CD14-positive monocyte (primary cell): ENCODE measurements around the gene DGKQ. TPM values are rescaled to one million over a fixed set of nuclear protein-coding genes. Genes with fewer than 3 reads are reported as not detected.
A peak's percentile ranks its signal among the peaks of the same experiment; 100 is the strongest.

ENCODE experiments used
- DNase-seq, 3 donors: peaks; one replicate each; pipeline ENCODE4 v3.0.0-alpha.2; 2011 to 2022
- H2AFZ ChIP-seq: 2 replicates; pipeline ENCODE4 v1.6.0; 2012; ENCODE audit warnings: mild to moderate bottlenecking, low read depth, low read length, inconsistent platforms; ENCODE audit not compliant: insufficient read depth, poor library complexity, severe bottlenecking
- H3K27ac ChIP-seq, 2 donors: 1 replicate in 1 of 2; 2 replicates in 1 of 2; pipeline ENCODE4 v1.5.1; 2012 to 2013; ENCODE audit warnings: low read length in 2 of 2, control low read depth in 1 of 2, inconsistent platforms in 1 of 2, low read depth in 1 of 2, mild to moderate bottlenecking in 1 of 2
- H3K27me3 ChIP-seq, 2 donors: one replicate each; pipeline versions ENCODE4 v1.6.0 to v1.6.1; 2011 to 2013; ENCODE audit warnings: low read length in 2 of 2; ENCODE audit not compliant: control insufficient read depth in 2 of 2, insufficient read depth in 2 of 2
- H3K36me3 ChIP-seq, 2 donors: replicated peaks in 1 of 2; 1 replicate in 1 of 2; 2 replicates in 1 of 2; pipeline versions ENCODE4 v1.5.1 to v1.6.1; 2012 to 2013; ENCODE audit warnings: low read length in 2 of 2, control low read depth in 1 of 2, inconsistent platforms in 1 of 2, mild to moderate bottlenecking in 1 of 2; ENCODE audit not compliant: insufficient read depth in 2 of 2, control insufficient read depth in 1 of 2
- H3K4me1 ChIP-seq, 2 donors: 1 replicate in 1 of 2; 2 replicates in 1 of 2; pipeline versions ENCODE4 v1.5.1 to v1.6.1; 2012 to 2013; ENCODE audit warnings: low read length in 2 of 2, control low read depth in 1 of 2, inconsistent platforms in 1 of 2, mild to moderate bottlenecking in 1 of 2, moderate library complexity in 1 of 2; ENCODE audit not compliant: insufficient read depth in 2 of 2, control insufficient read depth in 1 of 2
- H3K4me2 ChIP-seq: replicated peaks from 2 replicates; pipeline ENCODE3; 2012; ENCODE audit warnings: low read length, moderate library complexity, mild to moderate bottlenecking; ENCODE audit not compliant: poor library complexity, severe bottlenecking; ENCODE audit errors: extremely low read depth
- H3K4me3 ChIP-seq, 3 experiments: fragments of 200-600 bp in 1 of 3; sonication (generic) in 1 of 3; replicated peaks in 1 of 3; 1 replicate in 2 of 3; 2 replicates in 1 of 3; pipeline ENCODE4 v1.5.1; 2011 to 2013; ENCODE audit warnings: low read length in 3 of 3, mild to moderate bottlenecking in 3 of 3, control low read depth in 2 of 3, low read depth in 2 of 3, inconsistent platforms in 1 of 3, moderate library complexity in 1 of 3
- H3K79me2 ChIP-seq: 2 replicates; pipeline ENCODE4 v1.6.0; 2012; ENCODE audit warnings: mild to moderate bottlenecking, control low read depth, inconsistent platforms, low read length, moderate library complexity; ENCODE audit not compliant: insufficient read depth
- H3K9ac ChIP-seq: 2 replicates; pipeline ENCODE4 v1.6.0; 2017; ENCODE audit warnings: low read length, mild to moderate bottlenecking; ENCODE audit not compliant: insufficient read depth, poor library complexity, severe bottlenecking
- H3K9me3 ChIP-seq, 2 donors: replicated peaks in 1 of 2; 1 replicate in 1 of 2; 2 replicates in 1 of 2; pipeline versions ENCODE4 v1.5.1 to v1.6.1; 2012 to 2013; ENCODE audit warnings: low read length in 2 of 2, control low read depth in 1 of 2; ENCODE audit not compliant: control insufficient read depth in 1 of 2, insufficient read depth in 1 of 2
- H4K20me1 ChIP-seq: 2 replicates; pipeline ENCODE4 v1.6.0; 2012; ENCODE audit warnings: mild to moderate bottlenecking, low read length, control low read depth, moderate library complexity; ENCODE audit not compliant: insufficient read depth
- H3K27ac Mint-ChIP-seq, 7 donors: one replicate each; pipeline ENCODE4 v1.8.0; 2020; ENCODE audit warnings: mild to moderate bottlenecking in 7 of 7, mixed read lengths in 7 of 7, moderate library complexity in 6 of 7, inconsistent platforms in 2 of 7
- H3K27me3 Mint-ChIP-seq, 3 donors: one replicate each; pipeline ENCODE4 v1.8.0; 2021 to 2022; ENCODE audit warnings: low read depth in 3 of 3, mild to moderate bottlenecking in 3 of 3, mixed read lengths in 3 of 3, moderate library complexity in 3 of 3, inconsistent platforms in 1 of 3
- H3K36me3 Mint-ChIP-seq, 2 donors: one replicate each; pipeline ENCODE4 v1.8.0; 2020; ENCODE audit warnings: mixed read lengths in 2 of 2, inconsistent platforms in 1 of 2, mild to moderate bottlenecking in 1 of 2
- H3K4me1 Mint-ChIP-seq: one replicate; pipeline ENCODE4 v1.8.0; 2020; ENCODE audit warnings: mild to moderate bottlenecking, mixed read lengths
- H3K4me3 Mint-ChIP-seq, 2 donors: one replicate each; pipeline ENCODE4 v1.8.0; 2020; ENCODE audit warnings: mild to moderate bottlenecking in 2 of 2, mixed read lengths in 2 of 2, moderate library complexity in 1 of 2
- H3K9me3 Mint-ChIP-seq, 7 donors: one replicate each; pipeline ENCODE4 v1.8.0; 2020 to 2022; ENCODE audit warnings: mixed read lengths in 7 of 7, mild to moderate bottlenecking in 6 of 7, moderate library complexity in 6 of 7, inconsistent platforms in 2 of 7
- CTCF ChIP-seq: fragments of 200-600 bp; IDR thresholded peaks from one replicate; pipeline ENCODE4 v1.8.0; 2022; ENCODE audit warnings: antibody characterized with exemption, mild to moderate bottlenecking
- WGBS: methylation state at CpG from one replicate; pipeline ENCODE4 v1.1.5; 2013; ENCODE audit warnings: missing lambda C conversion rate; ENCODE audit not compliant: insufficient coverage; 5-methylcytosine and 5-hydroxymethylcytosine counted together
- intact Hi-C, 2 donors: fragments of 100-400 bp; cut with micrococcal nuclease; formaldehyde crosslinking; loops; one replicate each; pipeline versions ENCODE4 v1.15.0 to v1.15.1; 2023
- polyA plus RNA-seq, 3 donors: library from polyadenylated mRNA; depleted of rRNA in 1 of 3; unstranded in 2 of 3; stranded (reverse) in 1 of 3; fragments of 300-500 nt in 2 of 3; fragments of >200 nt in 1 of 3; fragmentation: Illumina TruSeq in 2 of 3; gene quantifications; 1 replicate in 2 of 3; 2 replicates in 1 of 3; pipeline ENCODE4 v1.2.3, GENCODE V29; 2012 to 2021

Gene DGKQ
- polyA plus RNA-seq, 3 donors, result 0.58 to 23.1 (median 2.4) TPM

DNA sequence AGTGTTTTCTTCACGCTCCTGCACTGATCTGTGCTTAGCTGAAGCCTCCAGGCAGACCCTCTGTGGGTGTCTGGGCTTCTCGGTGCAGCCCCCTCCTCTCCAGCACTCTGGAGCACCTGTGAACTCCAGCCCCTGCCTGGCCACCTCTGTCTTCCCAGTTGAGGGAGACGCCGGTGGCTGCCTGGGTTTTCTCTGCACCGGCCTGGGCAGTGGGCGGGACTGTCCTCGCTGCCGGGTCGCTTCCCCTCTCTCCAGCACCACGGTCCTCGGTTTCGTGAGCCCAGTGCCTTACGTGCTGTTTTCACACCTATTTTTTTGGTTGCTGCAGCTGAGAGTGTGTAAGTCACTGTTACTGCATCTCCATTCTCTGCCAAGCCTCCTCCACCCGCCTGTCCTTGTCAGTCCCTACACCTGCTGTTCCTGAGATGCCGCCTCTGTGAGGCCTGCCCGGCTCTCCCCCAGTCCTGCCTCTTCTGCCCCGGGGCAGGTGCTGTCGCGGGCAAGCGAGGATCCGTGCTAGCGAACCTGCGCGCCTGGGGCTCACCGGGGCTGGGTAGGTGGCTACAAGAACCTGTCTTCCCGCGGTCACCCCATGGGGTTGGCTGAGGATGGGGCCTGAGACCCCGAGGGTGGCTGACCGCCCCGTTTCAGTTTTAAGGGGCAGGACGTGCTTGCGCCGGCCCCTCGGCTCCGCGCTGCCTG is 35.6 kb upstream of the DGKQ start:
- peaks cover 23 to 43% of the 10 kb centered on the region in 2 donors for H3K4me1 ChIP-seq
- peak; percentile 9 to 25 (median 23) for DNase-seq
- no peak for TF ChIP-seq CTCF
- WGBS, result 3% methylated on average over 30 of the region's 36 CpGs
- peak overlapping the region; percentile 87 for H3K4me2 ChIP-seq
- H3K79me2 ChIP-seq, result no peaks in the 10 kb centered on the region
- peaks cover 0 to 2% of the 10 kb centered on the region in 2 donors for H3K36me3 Mint-ChIP-seq
- H3K9ac ChIP-seq, result peak overlapping the region; percentile 69
- no peaks in the 10 kb centered on the region for H3K36me3 ChIP-seq
- peaks cover 16% of the 10 kb centered on the region for H3K4me1 Mint-ChIP-seq
- H2AFZ ChIP-seq, result peak overlapping the region; percentile 94
- peaks cover 6 to 30% (median 15%) of the 10 kb centered on the region in 7 donors for H3K9me3 Mint-ChIP-seq
- peak overlapping the region; percentile 65 to 81 (median 72) for H3K4me3 ChIP-seq
- peak overlapping the region; percentile 77 to 91 for H3K4me3 Mint-ChIP-seq
- intact Hi-C loops, result loop anchor here (5.0 to 10.0 kb wide), 3 partner anchors 37 to 576 kb away; partner anchors contain the start of genes DGKQ (in 1 of the 2) and UVSSA (in 1 of the 2)
- peak overlapping the region in 4 of 7 donors; percentile 16 to 69 (median 52) for H3K27ac Mint-ChIP-seq
- H3K27me3 ChIP-seq, result peaks cover 4 to 59% of the 10 kb centered on the region in 2 donors
- H3K9me3 ChIP-seq, result peaks cover 0 to 9% of the 10 kb centered on the region in 2 donors
- H4K20me1 ChIP-seq, result peaks cover 3% of the 10 kb centered on the region
- peaks cover 39 to 62% (median 40%) of the 10 kb centered on the region in 3 donors for H3K27me3 Mint-ChIP-seq
- H3K27ac ChIP-seq, result no peak overlapping the region

DNA sequence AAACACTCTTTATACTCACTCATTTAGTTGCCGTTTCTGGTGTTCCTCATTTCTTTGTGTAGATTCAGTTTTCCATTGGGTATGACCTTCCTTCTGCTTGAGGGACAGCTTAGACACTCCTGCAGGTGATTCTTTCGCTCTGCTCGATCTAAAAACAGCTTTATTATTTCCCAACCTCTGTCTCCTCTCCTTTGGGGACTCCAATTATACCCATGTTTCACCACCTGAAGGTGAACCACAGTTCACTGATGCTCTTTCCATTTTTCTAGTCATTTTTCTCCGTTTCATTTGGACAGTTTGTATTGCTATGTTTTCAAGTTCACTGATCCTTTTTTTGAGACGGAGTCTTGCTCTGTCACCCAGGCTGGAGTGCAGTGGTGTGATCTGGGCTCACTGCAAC is 33.5 kb upstream of the DGKQ start:
- peaks cover 16% of the 10 kb centered on the region for H3K4me1 Mint-ChIP-seq
- Histone ChIP-seq H3K79me2 (no peaks in the 10 kb centered on the region), H2AFZ (no peak overlapping the region), H3K4me1 (peaks cover 23 to 35% of the 10 kb centered on the region in 2 donors), H3K9ac (no peak overlapping the region), H3K36me3 (no peaks in the 10 kb centered on the region), H3K9me3 (peaks cover 0 to 9% of the 10 kb centered on the region in 2 donors), H3K4me3 (no peak overlapping the region), H3K27me3 (peaks cover 11 to 59% of the 10 kb centered on the region in 2 donors), H3K4me2 (no peak overlapping the region), H4K20me1 (peaks cover 9% of the 10 kb centered on the region), H3K27ac (no peak overlapping the region)
- H3K36me3 Mint-ChIP-seq, result peaks cover 0 to 2% of the 10 kb centered on the region in 2 donors
- peak overlapping the region in 1 of 7 donors; percentile 66 for H3K27ac Mint-ChIP-seq
- peaks cover 47 to 70% (median 48%) of the 10 kb centered on the region in 3 donors for H3K27me3 Mint-ChIP-seq
- intact Hi-C loops, result loop anchor here (5.0 to 10.0 kb wide), 3 partner anchors 35 to 578 kb away; partner anchors contain the start of genes DGKQ (in 1 of the 2) and UVSSA (in 1 of the 2)
- peak overlapping the region in 1 of 2 donors; percentile 67 for H3K4me3 Mint-ChIP-seq
- DNase-seq, result no peak
- TF ChIP-seq CTCF, result no peak
- 100% methylated on average over 1 of the region's 5 CpGs for WGBS
- H3K9me3 Mint-ChIP-seq, result peaks cover 6 to 34% (median 15%) of the 10 kb centered on the region in 7 donors
